Islet of Langerhans (tissue), 1 donor: ENCODE measurements around the gene FAIM2.

Source experiments
- FAIRE-seq: peaks from one replicate; lab custom pipeline; 2011; peaks lifted over from hg19 to GRCh38; lab: Jason Lieb, UNC

FAIM2 gene

GRCh38 chr12:49939307-49939706, 35.6 kb upstream of the FAIM2 start:
- FAIRE-seq = no peak

- FAIRE-seq = no peak
Measured at GRCh38 chr12:49937639-49938300, 34.1 kb upstream of the FAIM2 start.

DNA sequence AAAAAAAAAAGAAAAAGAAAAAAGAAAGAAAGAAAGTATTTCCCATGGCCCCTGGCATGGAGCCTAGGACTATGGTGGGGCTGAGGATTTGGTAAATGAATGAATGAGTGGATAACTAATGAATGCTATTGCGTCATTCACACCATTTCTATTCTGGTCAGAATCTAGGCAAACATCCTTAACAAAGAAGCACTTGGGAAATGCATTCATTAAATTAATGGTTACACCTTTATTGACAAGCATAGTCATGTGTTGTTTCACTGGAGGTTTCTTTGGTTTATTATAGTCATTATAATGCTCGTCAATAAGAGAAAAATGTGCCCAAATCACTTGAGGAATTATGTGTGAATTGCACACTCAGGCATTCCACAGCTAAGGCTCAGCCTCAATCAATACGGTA, 33.2 kb upstream of the FAIM2 start:
- no peak for FAIRE-seq

GRCh38 chr12:49934505-49934904, 30.8 kb upstream of the FAIM2 start:
- no peak for FAIRE-seq

DNA sequence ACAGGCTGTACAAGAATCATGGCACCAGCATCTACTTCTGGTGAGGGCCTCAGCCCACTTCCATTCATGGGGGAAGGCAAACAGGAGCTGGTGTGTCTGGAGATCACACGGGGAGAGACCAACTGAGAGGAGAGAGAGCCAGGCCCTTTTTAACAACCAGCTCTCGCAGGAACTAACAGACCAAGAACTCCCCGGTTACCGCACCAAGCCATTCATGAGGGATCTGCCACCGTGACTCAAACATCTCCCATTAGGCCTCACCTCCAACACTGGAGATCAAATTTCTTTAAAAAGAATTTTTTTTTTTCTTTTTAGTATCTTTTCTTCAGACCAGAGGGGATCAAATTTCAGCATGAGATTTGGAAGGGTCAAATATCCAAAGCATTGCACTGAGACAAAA, 30.1 kb upstream of the FAIM2 start:
- FAIRE-seq = no peak

- no peak for FAIRE-seq
Measured at GRCh38 chr12:49932533-49933130, 28.9 kb upstream of the FAIM2 start.

- no peak for FAIRE-seq
Measured at GRCh38 chr12:49932023-49932422, 28.3 kb upstream of the FAIM2 start.

DNA sequence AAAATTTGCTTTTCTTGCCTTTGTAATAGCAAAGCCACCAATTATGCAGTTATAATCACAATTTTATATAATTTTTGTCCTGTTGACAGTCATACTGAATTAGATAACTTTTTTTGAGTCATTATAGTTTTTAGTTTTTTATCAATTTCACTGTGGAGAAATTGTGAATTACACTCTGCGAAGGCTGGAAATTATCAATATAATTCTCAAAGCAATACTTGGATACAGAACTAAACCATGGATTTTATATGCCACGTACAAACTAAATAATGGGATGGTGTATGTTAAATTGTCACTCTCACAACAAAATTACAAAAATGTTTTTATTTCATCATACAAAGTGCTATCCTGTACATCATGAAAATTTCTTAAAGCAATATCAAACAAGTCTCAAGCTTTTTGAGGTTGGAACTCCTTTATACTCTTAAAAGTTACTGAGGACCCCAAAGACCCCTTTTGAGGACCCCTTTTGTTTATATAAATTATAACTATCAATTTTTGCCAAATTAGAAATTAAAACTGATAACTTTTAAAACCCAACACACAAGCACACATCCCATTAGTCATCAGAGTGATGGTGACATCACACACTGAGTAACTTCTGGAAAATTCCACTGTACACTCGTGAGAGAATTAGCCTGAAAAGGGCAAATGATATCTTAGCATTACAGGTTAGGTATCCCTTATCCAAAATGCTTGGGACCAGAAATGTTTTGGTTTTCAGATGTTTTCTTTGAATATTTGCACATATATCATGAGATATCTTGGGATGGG, 27.0 kb upstream of the FAIM2 start:
- no peak for FAIRE-seq

- no peak for FAIRE-seq
Measured at GRCh38 chr12:49929581-49929980, 25.9 kb upstream of the FAIM2 start.

DNA sequence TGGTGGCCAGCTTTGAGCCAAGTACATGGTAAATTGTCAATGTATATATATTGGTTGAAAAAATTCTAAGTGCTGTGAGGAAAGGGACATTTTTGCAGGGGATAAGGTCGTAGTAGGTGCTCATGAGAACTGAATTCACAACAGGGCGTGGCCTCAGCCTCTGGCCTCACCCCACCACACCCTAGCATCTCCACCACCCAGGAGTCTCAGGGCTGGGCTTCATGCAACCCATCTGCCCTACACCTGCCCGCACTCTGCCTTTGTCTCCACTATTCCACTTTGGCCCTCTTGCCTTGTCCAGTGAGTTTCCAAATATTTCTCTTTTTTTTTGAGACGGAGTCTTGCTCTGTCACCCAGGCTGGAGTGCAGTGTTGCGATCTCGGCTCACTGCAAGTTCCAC, 24.8 kb upstream of the FAIM2 start:
- no peak for FAIRE-seq

DNA sequence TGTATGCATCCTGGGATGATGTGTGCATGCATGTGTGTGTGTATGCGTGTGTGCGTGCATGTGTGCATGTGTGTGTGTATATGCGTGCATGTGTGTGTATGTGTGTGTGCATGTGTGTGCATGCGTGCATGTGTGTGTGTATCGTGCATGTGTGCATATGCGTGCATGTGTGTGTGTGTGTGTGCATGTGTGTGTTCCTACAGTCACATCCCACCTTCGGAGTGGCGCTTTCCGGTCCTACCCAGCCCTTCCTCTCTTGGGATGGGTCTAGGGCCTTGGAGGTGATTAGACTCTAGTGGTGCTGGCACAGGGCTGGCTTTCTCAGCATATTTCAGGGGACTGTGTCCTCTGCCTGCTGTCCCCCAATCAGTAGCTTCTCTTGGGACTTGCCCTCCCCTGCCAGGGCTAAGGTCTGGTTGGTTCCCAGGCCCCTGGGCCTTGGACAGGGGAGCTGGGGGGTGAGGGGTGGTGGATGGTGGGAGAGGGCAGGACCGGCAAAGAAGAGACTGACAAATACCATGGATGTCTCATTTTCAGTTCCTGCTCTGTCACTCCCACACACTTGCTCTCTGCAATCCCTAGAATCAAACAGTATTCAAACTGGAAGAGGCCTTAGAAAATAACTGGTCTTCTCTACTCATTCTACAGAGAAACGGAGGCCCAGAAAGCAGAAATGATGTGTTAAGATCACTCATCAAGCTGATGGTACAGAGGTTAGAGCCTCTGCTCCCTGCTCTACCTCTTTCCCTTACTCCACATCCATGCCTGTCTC, 21.9 kb upstream of the FAIM2 start:
- no peak for FAIRE-seq

DNA sequence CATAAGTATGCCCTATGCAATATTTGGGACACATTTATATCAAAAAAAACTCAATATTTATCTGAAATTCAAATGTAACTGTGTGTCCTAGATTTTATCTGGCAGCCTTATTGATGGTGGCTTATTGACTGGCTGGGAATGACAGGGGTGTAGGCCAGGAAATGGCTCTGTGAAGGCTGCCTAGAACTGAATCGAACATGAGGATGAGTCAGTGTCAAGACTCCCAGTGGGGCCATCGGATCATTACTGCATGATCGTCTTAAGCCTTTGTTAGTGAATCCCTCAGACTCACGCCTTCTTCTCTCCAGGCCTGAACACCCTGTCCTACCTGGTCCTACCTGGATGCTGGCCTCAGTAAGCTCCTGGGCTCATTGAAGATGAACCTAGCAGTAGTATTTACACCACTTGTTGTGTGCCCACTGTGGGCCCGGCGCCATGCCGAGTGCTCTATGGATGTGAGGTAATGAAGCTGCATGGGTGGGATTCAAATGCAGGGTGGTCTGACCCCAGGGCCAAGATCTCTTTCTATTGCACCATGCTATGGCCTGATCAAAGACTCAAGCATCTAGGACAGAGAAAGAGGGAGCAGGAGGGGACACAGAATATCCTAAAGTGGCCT, 21.0 kb upstream of the FAIM2 start:
- FAIRE-seq = no peak

DNA sequence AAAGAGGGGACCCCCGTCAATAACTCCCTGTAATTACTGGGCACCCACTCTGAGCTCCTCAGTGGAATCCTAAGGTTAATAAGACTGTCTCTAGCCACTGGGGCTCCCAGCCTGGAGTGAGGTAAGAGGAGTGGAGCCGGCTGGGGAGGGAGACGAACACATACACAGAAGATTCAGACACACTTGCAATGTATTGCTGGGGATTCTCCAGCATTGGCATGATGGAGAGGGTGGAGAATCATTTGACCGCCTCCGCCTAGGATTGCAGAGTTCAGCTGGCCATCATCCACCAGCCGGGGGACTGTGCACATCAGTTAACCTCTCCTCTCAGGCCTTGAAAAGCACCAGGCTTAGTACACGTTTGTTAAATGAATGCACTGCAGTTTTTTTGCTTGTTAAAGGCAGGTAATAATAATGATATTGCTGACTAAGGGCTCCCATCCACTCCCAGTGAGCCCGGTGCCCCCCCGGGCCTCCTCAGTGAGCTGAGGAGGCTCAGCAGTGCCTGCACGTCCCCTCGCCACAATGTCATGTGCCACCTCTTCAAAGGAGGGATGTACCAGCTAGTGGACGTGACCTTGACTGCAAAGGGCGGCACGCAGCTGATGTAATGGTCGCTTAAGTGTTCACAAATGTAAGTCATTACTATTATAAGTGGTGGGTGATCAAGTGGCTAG, 20.3 kb upstream of the FAIM2 start:
- FAIRE-seq = no peak

- FAIRE-seq = no peak
Measured at GRCh38 chr12:49923035-49923644, 19.4 kb upstream of the FAIM2 start.

DNA sequence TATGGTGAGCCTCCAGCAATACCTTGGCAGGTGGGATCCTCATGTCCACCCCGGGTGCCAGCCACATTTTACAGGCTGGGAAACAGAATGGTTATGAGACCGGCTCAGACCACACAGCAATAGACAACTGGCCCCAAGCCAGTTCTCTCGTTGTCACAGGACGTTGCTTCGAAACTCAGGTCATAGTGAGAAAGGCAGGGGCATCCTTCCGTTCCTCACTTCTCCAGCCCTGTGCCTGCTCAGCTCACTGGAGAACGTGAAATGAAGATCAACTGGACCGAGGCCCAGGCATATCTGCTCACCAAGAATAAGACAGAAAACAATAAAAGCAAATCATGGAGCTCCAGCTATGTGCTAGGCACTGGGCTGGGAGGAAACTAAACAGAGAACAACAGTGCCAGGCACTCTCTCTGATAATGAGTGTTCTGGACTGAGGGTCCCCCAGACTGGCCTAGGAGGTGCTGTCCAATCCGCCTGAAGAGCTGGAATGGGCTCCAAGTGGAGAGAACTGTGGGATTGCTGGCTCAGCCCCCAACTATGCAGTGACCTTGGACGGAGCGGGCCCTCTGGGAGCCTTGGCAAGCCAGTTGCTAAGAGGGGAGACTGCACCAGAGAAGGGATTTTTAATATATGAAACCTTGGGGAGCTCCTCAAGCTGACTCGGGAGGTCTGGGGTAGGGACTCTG, 18.8 kb upstream of the FAIM2 start:
- no peak for FAIRE-seq

DNA sequence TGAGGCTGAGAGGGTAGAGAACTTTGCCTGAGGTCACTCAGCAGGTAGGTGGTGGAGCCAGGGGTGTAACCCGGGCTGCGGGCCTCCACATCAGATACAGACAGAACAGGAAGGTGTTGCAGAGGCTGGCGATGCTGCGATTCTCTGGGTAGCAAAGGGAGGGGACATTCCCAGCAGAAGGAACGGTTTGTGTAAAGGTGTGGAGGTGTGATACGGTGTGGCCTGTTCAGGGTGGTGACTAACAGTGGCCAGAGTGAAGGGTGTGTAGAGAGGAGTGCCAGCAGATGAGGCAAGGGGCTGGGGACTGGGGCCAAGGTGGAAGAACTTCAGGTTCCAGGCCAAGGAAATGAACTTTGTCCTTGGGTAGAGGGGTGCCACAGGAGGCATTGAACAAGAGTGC, 18.2 kb upstream of the FAIM2 start:
- FAIRE-seq = no peak

GRCh38 chr12:49921299-49921698, 17.6 kb upstream of the FAIM2 start:
- FAIRE-seq = no peak

- FAIRE-seq = no peak
Measured at GRCh38 chr12:49920915-49921286, 17.2 kb upstream of the FAIM2 start.

DNA sequence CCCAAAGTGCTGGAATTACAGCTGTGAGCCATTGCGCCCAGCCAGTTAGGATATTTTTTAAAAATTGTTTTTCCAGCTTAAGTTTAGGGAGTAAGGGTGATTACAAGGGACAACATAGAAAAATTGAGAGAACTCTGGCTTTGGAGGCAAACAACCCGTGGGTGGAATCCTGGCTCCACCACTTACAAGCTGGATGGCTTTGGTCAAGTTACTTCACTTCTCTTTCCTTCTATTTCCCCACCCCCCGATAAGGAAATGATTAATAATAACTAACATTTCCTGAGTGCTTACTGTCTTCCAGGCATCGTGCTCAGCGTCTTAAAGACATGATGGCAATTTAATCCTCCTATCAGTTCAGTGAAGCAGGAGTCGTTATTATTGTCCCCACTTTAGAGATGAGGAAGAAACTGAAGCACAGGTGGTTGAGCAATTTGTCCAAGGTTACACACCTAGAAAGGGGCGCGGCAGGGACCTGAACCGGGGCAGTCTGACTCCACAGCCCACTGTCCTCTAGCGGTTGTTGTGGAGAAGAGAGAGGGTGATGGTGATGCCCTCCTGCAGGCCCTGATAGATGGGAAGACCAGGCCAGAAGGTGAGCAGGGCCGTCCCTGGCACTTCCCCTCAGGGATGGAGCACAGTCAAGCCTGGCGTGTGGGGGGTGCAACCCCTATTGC, 16.7 kb upstream of the FAIM2 start:
- FAIRE-seq = no peak

- no peak for FAIRE-seq
Measured at GRCh38 chr12:49917788-49918173, 14.1 kb upstream of the FAIM2 start.
